CD4-positive, alpha-beta T cell treated with Interleukin-17A for 1 hour (primary cell): Measurements from ENCODE around the gene CST9.
"Not testable (repeated sequence)": the region's sequence is repeated elsewhere in the genome, so short reads cannot be mapped to it uniquely, and the experiment has no call there.

ENCODE experiments used
- DNase-seq: peaks from one replicate; pipeline ENCODE4 v3.0.0-alpha.2; 2020

The CST9 gene

DNA sequence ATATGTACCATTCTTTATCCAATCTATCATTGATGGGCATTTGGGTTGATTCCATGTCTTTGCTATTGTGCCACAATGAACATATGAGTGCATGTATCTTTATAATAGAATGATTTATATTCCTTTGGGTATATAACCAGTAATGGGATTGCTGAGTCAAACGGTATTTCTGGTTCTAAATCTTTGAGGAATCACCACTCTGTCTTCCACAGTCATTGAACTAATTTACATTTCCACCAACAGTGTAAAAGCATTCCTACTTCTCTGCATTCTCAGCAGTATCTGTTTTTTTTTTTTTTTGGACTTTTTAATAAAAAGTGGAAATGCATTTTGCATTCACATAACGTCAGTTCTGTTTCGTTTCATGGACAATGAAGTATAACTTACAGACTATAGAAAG lies 16.7 kb upstream of the CST9 start:
- DNase-seq: not testable (repeated sequence)

DNA sequence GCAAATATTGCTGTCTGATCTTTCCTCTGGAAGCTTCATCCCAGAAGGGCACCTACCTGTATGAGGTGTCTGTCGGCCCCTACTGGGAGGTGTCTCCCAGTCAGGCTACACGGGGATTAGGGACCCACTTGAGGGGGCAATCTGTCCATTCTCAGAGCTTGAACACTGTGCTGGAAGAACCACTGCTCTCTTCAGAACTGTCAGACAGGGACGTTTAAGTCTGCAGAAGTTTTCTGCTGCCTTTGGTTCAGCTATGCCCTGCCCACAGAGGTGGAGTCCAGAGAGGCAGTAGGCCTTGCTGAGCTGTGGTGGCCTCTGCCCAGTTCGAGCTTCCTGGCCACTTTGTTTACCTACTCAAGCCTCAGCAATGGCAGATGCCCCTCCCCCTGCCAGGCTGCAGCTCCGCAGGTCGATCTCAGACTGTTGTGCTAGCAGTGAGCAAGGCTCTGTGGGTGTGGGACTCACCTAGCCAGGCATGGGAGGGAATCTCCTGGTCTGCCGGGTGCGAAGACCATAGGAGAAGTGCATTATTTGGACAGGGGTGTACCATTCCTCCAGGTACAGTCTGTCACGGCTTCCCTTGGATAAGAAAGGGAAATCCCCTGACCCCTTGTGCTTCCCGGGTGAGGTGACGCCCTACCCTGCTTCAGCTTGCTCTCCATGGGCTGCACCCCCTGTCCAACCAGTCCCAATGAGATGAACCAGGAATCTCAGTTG lies 15.1 kb upstream of the CST9 start:
- DNase-seq: not testable (repeated sequence)

DNA sequence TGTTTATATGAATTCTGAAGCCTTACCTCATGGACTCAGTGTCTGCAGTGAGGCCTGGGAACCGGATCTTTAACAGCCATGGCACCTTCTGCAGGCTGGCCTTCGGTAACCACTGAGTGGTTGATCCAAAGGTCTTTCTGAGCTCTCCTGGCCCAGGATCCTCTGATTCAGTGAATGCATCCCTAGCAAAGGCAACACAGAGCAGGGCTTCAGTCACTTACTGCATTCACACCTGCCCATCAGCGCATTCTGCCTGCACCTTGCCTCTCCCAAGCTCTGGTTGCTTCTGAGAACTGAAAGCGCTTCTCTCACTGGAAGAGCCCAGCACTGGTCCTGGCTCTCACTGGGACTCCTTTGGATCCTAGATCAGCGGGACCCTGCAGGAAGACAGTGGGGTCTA lies 8.4 kb upstream of the CST9 start:
- DNase-seq: no peak

DNA sequence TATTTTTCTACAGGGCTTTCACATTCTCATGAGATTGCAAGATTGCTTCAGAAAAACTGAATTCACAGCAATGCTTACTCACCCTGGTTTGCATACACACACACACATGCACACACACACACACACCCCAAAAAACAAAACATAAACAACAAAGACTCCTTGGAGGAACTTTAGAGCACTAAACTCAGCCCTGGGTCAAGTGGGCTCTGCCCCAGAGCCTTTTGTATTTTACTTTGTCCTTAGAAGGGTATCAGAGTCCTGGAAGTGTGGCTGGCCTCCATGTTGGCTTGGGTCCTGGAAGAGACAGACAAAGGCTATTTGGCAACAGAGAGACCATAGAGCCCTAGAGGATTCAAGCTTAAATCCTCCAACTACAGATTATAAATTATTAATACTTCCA lies 8.0 kb upstream of the CST9 start:
- no peak for DNase-seq

DNA sequence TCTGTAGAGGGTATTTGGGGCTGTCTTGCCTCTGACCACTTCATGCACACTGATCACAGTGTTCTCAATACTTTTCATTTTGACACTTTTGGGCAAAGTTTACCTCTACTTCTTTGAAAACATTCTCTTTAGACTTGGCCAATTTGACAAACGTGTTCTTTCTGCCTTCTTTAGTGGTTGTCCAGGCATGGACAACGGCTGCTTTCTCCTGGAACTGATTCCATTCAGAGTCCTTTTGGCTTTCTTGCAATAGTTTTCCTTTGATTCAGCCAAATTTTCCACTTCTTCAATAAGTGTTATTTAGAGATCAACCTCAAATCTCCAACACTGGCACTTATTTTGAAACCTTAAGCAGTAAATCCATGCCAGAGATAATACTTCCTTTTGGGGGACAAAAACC lies 6.7 kb upstream of the CST9 start:
- no peak for DNase-seq

DNA sequence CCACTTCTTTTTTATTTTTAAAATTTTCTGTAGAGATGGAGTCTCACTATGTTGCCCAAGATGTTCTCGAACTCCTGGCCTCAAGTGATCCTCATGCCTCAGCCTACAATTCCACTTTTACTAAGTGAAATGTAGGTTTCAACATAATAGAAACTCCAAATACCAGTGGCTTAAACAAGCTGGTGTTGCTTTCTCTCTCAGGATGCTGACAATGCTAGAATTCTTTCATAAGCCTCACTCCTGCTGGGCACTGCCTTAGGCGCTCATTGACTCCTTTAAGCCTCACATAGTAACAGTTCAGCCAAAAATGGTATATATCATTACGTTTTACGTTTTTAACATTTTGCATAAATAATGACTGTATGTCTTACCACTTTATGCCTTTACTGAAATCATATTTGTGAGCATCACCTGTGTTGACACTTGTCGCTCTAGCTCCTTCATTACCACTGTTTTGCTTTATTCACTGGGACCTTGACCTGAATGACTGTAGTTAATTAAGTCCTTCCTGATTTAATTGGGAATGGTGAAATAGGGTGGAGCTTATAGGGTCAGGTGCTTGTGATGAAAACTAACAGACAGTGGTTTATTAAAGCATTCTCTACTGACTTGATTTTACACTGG lies 3.9 kb upstream of the CST9 start:
- no peak for DNase-seq

DNA sequence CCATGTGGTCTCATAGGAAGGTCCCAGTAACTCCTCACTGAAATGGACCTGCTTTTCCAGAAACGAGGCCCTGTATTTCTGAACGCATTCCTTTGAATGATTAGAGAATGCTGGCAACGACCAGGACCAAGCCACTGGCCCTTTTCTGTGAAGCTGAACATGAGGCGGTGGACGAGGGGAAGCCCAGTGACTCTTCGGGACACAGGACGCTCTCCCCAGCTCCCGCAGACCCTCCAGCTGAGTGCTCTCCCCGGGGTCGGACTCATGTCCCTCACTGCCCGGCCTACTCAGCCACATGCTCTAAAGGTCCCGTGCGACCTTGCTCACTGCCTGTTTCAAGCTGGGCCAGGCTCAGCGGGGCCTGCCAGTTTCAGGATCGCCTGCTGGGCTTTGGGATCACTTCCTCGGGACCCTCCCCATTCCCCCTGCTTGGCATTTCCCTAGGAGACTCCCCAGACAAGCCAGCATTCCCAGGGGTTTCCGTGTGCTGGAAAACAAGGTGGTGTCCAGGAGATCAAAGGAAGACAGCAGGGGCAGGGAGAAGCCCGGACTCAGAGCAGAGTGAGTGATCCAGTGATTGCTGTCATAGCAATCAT lies 2.6 kb upstream of the CST9 start:
- DNase-seq: no peak

DNA sequence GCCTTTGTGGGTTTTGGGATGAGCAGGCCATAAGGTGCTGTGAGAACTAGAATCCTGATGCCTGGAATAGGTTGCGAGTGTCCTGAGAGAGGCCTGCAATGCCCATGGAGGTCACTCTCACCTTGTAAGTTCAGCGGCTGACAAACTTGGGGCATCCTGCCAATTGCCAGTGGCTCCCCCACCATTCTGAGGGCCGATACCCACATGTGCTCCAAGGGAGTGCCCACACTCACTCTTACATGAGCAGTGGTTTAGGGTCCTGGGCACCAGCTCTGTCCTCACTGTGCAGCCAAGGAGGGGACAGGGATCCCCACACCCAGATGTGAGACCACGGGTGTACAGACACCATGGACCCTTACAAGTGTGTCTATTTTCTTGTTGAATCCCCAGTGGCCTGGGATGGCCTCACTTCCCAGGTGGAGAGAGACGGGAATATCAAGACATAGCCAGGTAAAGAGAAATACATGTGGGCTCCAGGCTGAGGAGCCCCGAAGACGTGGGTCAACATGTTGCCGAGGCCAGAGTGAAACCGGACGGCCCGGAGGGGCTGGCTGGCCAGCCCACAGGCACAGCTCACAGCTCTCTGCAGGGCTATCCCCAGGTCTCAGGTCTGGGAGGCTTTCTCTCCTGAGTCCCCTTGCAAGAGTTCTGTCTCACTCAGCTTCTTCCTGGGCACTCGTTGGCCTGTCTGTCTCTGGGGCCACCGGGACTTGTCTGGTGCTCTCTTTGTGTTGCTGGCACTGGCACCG lies 2.0 kb upstream of the CST9 start:
- DNase-seq: no peak

DNA sequence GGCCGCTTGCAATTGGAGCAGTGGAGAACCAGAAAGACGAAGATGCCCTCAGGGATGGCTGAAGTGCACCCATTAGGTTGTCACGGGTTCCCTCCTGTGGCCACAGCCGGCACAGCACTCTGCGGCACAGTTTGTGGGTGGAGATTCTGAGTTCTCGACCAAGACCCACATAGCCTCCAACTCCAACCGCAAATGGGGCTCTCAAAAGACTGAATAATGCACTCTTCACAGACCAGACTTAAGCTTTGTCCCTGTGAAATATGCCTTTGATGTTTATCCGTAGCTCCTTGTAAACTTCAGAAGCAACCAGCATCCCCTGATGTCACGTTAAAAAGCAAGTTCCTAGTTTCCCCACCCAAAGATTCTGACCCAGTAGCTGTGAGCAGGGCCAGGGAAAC lies 934 bp upstream of the CST9 start:
- DNase-seq: peak; percentile 71

DNA sequence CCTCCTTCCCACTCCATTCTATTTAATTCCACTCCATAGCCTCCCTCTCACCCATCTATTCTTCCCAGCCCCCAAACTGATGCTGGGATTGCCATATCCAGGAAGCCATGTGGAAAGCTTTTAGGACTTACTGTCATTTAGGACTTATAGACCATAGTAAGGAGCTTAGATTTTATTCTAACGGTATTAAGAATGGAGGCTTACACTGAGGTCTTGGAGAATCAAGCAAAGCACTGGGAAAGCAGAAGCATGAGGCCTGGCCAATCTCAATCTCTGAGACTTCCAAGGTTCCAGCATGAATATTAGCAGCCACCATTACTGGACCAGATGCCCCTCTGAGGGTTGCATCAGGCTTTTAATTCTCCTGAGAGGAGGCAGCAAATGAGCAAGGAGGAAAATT lies 1.4 kb downstream of the CST9 start:
- no peak for DNase-seq

DNA sequence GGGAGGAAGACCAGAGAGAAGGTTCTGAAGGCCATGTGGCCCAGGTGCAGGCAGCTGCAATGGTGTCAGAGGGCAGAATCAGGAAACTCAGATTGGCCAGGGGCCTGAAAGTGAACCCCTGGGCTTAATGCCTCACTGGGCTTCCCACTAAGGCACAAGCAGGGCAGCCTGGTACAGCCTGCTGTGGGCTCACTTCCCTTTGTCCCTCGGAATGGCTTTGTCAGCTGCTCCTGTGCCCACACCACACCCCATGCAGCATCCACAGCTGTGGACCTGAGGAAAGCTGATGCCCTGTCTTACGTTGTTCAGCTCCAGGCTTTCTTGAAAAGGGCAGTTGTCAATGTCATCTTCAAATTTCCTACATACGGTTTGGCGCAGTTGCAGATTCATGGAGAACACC lies 2.4 kb downstream of the CST9 start:
- no peak for DNase-seq

DNA sequence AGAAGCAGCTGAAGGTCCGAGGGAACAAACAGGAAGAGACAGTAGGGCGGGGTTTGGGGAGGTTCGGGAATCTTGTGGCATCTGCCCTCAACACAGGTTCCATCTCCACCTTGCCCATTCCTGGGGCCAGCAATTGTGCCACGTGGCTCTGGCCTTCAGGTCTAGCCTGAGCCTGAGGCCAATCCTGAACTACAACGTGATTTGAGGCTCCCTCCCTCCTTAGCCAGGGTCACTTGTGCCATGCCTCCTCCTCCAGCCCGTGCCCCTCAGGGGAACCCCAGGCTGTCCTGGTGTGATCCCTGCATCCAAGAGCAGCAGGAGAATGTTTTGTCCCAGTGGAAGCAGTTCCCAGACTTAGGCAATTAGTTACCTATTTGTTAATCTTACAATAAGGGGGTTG lies 3.0 kb downstream of the CST9 start:
- no peak for DNase-seq

DNA sequence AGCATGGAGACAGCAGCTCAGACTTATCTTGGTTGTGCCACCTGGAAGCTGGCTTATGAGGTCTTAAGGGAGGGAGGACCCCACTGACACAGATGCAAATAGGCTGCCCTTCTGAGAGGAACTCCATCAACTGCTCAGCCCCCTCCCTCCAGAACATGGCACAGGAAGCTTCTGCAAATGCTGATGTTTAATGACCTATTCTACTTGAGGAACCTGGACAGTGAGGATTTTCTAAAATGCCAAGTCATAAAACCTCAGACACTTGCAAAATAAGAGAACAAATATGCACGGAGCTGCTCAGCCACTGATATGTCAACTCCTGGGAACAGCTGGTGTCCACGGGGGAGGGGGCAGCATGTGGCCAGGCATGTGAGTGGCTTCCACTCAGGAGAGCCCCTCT lies 3.5 kb downstream of the CST9 start:
- no peak for DNase-seq

DNA sequence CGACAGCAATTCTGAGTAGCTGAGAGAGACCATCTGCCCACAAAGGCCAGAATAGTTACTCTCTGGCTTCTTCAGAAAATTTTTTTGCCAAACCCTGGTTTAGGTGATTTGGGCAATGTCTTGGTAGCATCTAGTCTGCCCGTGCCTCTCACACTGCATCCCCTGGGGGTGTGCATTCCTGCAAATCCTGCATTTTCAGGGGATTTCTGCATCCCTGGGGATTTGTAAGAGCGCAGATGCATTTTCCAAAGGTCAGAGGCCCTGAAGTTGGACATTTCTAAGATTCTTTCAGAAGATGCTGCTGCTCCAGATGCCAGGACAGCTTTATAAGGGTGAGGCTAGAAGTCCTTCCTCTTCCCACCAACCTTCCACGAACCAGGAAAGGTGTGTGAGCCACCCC lies 4.0 kb downstream of the CST9 start:
- no peak for DNase-seq

DNA sequence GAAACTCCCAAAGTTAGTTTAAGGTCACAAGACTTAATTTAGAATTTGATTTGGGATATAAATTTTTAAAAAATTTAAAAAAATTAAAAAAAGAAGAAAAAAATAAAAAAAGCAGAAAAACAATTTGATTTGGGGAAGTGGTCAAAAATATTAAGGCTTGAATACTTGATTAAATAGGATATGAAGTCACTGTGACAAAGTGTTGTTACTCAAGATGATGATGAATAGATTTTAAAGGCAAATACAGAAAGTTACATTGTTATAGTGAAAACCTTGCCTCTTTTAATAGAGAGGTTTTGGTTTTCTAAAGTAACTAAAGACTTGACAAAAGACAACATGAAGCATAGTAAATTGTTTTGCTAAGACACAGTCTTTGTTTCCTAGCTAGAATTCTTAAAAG lies 7.2 kb downstream of the CST9 start:
- DNase-seq: no peak

DNA sequence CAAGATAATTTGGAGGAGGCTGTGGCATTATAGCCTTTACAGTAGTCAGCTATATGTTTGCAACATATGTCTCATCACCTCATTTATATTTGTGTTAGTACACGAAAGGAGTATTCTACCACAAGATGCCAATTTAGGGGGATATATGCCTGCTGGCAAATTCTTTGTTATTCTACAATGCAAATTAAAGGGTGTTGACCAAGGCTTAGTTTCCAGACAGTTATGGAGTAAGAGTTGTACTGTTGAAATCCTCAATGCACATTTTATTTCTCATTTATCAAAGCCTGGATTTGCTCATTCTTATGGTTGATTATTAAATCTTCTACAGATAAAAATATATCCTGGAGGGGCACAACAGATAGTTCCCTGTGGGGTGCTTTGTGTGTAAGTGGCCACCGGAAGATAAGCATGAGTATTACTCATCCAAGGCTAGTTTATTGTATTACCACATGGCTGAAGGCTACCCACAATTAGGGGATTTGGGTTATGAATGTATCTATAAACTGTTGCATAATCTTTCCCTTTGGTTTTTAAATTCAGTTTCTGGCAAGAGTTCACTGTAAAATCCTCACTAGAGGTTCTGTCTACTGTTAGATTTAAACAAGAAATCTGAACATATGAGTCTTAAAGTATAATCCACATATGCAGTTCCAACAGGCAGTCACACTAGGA lies 9.0 kb downstream of the CST9 start:
- no peak for DNase-seq

DNA sequence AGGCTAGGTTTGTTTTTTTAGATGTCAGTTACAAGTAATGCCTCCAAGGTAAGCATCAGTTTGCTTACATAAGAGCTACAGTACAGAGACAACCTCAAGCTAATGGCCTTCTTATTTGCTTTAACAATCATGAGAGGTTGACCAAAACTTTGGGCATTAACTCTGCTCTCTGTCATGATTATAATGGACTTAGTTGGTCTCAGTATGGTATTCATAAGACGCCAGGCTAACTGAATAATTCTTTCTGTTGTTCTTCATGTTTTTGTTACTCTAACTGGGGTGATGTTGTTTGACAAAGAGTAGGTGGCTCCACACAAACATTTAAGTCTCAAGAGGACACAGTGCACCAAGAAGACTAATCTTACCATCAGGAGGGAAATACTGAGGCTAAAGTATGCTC lies 9.8 kb downstream of the CST9 start:
- DNase-seq: no peak

DNA sequence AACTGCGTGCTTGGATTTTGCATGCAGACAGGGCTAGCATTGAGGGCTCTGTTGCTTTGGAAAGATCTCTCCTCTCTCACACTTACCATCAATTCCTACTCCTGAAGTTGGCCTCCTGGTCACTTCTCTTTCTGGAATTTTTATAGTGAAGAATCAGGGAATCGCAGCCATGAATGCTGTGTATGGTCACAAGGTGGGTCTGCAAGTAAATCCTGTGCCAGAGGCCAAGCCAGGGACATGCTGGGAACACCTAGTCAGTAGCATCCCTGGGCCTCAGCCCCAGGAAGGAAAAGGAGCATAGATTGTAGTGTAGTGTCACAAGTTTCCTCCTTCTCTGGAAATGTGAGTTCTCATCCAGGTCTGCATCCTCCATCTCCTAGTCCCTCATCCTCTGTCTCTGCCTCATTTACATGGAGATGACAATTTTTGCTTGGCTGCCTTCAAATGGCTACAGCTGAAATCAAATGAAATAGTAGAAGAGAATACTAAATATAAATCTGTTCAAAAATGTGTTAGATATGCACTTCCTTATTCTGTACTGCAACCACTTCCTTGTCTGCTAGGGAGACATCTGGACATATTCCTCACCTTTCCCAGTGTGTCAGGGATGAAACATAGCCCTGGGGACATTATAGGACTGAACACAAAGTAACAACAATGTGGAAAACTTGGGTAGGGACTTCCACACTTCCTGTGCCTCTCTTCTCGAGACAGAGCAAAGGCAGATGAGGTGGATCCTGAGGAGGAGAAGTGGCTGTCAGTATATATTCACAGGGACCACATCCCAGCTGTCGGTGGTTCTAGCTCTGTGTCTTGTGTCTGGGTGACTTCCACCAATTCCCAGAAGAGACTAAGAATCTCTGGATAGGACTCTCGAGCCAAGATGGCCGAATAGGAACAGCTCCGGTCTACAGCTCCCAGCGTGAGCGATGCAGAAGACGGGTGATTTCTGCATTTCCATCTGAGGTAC lies 17.0 kb downstream of the CST9 start:
- DNase-seq: no peak

DNA sequence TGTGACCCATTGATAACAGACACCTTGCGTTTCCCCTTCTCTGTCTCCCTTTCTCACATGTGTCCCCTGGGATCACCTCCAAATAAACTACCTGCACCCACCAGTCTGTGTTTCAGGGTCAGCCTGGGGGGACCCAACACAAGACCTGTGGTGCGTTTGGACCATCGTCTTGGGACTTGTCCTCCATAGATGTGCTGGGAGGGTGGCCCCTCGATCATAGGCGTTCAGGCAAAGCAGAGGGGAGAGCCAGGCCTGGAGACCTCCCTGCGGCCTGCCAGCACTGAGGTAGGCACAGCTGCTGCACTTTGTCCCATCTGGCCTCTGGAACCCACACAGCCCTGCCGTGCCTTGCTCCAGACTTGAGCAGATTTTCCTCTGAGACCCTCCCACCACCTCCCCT lies 18.1 kb downstream of the CST9 start:
- DNase-seq: no peak

DNA sequence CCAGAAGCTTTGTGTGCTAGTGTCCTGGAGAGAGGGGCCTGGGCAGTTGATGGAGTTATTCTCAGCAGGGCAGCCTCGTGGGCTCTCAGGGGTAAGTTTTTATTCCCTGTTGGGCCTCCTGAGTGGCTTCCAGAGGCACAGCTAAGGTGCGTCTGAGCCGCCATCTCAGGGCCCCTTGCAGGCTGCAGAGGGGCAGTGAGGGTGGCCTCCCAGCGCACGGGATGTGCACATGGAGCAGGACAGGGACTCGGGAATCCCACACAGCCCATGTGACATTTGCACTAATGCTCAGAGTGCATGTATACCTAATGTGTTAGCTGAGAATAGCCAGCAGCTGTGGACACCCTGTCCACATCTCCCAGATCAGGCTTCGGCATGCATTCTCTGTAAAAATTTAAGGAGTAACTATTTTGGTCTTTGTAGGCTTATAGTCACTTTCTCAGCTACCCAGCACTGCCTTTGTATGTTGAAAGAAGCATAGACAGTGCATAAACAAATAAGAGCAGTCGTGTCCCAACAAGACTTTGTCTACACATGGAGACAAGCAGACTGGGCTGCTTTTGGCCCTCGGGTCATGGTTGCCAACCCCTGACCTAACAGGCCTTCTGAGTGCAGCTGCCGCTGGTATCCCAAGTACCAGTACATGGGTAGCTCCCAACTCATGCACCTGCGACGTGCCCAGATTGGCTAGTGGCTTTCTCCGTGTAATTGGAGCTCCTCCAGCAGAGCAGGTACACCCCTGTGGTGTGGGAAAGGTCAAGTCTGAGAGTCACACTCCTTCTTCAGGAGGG lies 18.8 kb downstream of the CST9 start:
- DNase-seq: no peak
